SK-N-SH (cell line): ENCODE results near the gene CACNG7. TPM values are rescaled to one million over a fixed set of nuclear protein-coding genes. Genes with fewer than 3 reads are reported as not detected.

Source experiments
- CTCF ChIA-PET: fragments of 300-600, 350-600 bp; formaldehyde crosslinking; extraction: SDS; loops from one replicate; lab custom pipeline; 2021; lab: Yijun Ruan, JAX
- POLR2A ChIA-PET: fragments of 350-600 bp; sonication (Branson Sonifier 250); formaldehyde crosslinking; extraction: SDS; loops from one replicate; lab custom pipeline; 2020; ENCODE audit warnings: antibody characterized with exemption, inconsistent platforms; lab: Yijun Ruan, JAX
- DNase-seq: peaks from one replicate; pipeline ENCODE4 v3.0.0; 2012
- H2AFZ ChIP-seq: fragments of 200-600 bp; sonication (generic); 2 replicates; pipeline ENCODE4 v1.8.1; 2016; ENCODE audit warnings: antibody characterized with exemption, mild to moderate bottlenecking, low read depth
- H3F3A ChIP-seq: fragments of 200-600 bp; sonication (generic); replicated peaks from 2 replicates; pipeline ENCODE3; 2016; ENCODE audit warnings: antibody characterized with exemption, mild to moderate bottlenecking; ENCODE audit not compliant: insufficient read depth
- H3K27ac ChIP-seq, 2 experiments: fragments of 200-500 bp in 1 of 2; fragments of 200-600 bp in 1 of 2; sonication (Bioruptor generic) in 1 of 2; sonication (generic), shearing (Covaris generic) in 1 of 2; 2 replicates each; pipeline versions ENCODE4 v1.5.1 to v1.6.1; 2014 to 2016; ENCODE audit warnings: low read depth in 2 of 2, inconsistent platforms in 1 of 2, low read length in 1 of 2, mild to moderate bottlenecking in 1 of 2, mixed read lengths in 1 of 2
- H3K27me3 ChIP-seq: fragments of 200-600 bp; sonication (generic), shearing (Covaris generic); 2 replicates; pipeline ENCODE4 v1.6.1; 2016; ENCODE audit warnings: mixed run types; ENCODE audit not compliant: insufficient read depth
- H3K36me3 ChIP-seq, 2 experiments: fragments of 200-500 bp in 1 of 2; fragments of 200-600 bp in 1 of 2; sonication (Bioruptor generic) in 1 of 2; sonication (generic) in 1 of 2; replicated peaks in 1 of 2; 2 replicates each; pipeline versions ENCODE3 to v1.5.1; 2014 to 2016; ENCODE audit warnings: low read length in 1 of 2, mild to moderate bottlenecking in 1 of 2; ENCODE audit not compliant: insufficient read depth in 2 of 2, control insufficient read depth in 1 of 2
- H3K4me1 ChIP-seq, 2 experiments: fragments of 200-500 bp in 1 of 2; fragments of 200-600 bp in 1 of 2; sonication (Bioruptor generic) in 1 of 2; sonication (generic), shearing (Covaris generic) in 1 of 2; 2 replicates each; pipeline versions ENCODE4 v1.5.1 to v1.6.1; 2014 to 2016; ENCODE audit warnings: low read depth in 1 of 2, low read length in 1 of 2, mixed run types in 1 of 2; ENCODE audit not compliant: insufficient read depth in 2 of 2, control insufficient read depth in 1 of 2
- H3K4me2 ChIP-seq: fragments of 200-600 bp; sonication (generic), shearing (Covaris generic); 2 replicates; pipeline ENCODE4 v1.6.1; 2017; ENCODE audit warnings: mixed run types
- H3K4me3 ChIP-seq, 2 experiments: fragments of 200-500 bp in 1 of 2; fragments of 200-600 bp in 1 of 2; sonication (Bioruptor generic) in 1 of 2; sonication (generic), shearing (Covaris generic) in 1 of 2; 2 replicates each; pipeline versions ENCODE4 v1.5.1 to v1.8.1; 2014 to 2016; ENCODE audit warnings: low read depth in 2 of 2, inconsistent platforms in 1 of 2, low read length in 1 of 2, mild to moderate bottlenecking in 1 of 2, mixed read lengths in 1 of 2, moderate library complexity in 1 of 2
- H3K79me2 ChIP-seq: fragments of 200-600 bp; sonication (generic); 2 replicates; pipeline ENCODE4 v1.8.1; 2017; ENCODE audit warnings: mild to moderate bottlenecking; ENCODE audit not compliant: insufficient read depth
- H3K9ac ChIP-seq: fragments of 200-600 bp; sonication (generic); 2 replicates; pipeline ENCODE4 v1.6.1; 2017; ENCODE audit warnings: mixed run types
- H3K9me2 ChIP-seq: fragments of 200-600 bp; sonication (generic); 2 replicates; pipeline ENCODE4 v1.6.1; 2017; ENCODE audit warnings: mixed run types
- H3K9me3 ChIP-seq: fragments of 200-600 bp; sonication (generic); 2 replicates; pipeline ENCODE4 v1.6.1; 2017; ENCODE audit warnings: mixed run types, mild to moderate bottlenecking, moderate library complexity
- H4K20me1 ChIP-seq: fragments of 200-600 bp; sonication (generic); 2 replicates; pipeline ENCODE4 v1.6.1; 2017; ENCODE audit warnings: mild to moderate bottlenecking, mixed run types; ENCODE audit not compliant: insufficient read depth
- ELF1 ChIP-seq: IDR thresholded peaks from 2 replicates; pipeline ENCODE4 v1.4.0; 2012
- EP300 ChIP-seq, 2 experiments: IDR thresholded peaks; 2 replicates each; pipeline versions ENCODE4 v1.4.0 to v1.6.1; 2012; ENCODE audit warnings: borderline replicate concordance in 1 of 2, low read depth in 1 of 2, low read length in 1 of 2
- FOSL2 ChIP-seq: IDR thresholded peaks from 2 replicates; pipeline ENCODE4 v1.4.0; 2012; ENCODE audit warnings: low read depth, mild to moderate bottlenecking, moderate library complexity, borderline replicate concordance
- GABPA ChIP-seq: IDR thresholded peaks from 2 replicates; pipeline ENCODE4 v1.4.0; 2012; ENCODE audit warnings: low read depth, mild to moderate bottlenecking
- GATA2 ChIP-seq: sonication (generic); formaldehyde crosslinking; IDR thresholded peaks from 2 replicates; pipeline ENCODE4 v1.5.0; 2020; ENCODE audit warnings: mild to moderate bottlenecking, missing genetic modification reagents
- IRF3 ChIP-seq: fragments of 150-350 bp; IDR thresholded peaks from 2 replicates; pipeline ENCODE4 v1.6.1; 2016; ENCODE audit warnings: mild to moderate bottlenecking, low read depth, low read length
- RAD21 ChIP-seq: IDR thresholded peaks from 2 replicates; pipeline ENCODE4 v1.6.1; 2012; ENCODE audit warnings: mild to moderate bottlenecking, low read length
- RCOR1 ChIP-seq: fragments of 150-350 bp; IDR thresholded peaks from 2 replicates; pipeline ENCODE4 v1.6.1; 2017; ENCODE audit warnings: antibody characterized with exemption, low read length
- RXRA ChIP-seq: IDR thresholded peaks from 2 replicates; pipeline ENCODE4 v1.4.0; 2012; ENCODE audit warnings: low read depth, mild to moderate bottlenecking, borderline replicate concordance
- SMC3 ChIP-seq: IDR thresholded peaks from 2 replicates; pipeline ENCODE4 v1.6.1; 2012; ENCODE audit warnings: low read depth, low read length, improper control_type of control experiment
- TAF1 ChIP-seq: IDR thresholded peaks from 2 replicates; pipeline ENCODE4 v1.6.1; 2012; ENCODE audit warnings: low read depth, mild to moderate bottlenecking, low read length, moderate library complexity, borderline replicate concordance
- TCF12 ChIP-seq: IDR thresholded peaks from 2 replicates; pipeline ENCODE4 v1.4.0; 2012
- USF1 ChIP-seq: IDR thresholded peaks from 2 replicates; pipeline ENCODE4 v1.4.0; 2012; ENCODE audit warnings: low read depth, borderline replicate concordance
- ZBTB33 ChIP-seq: IDR thresholded peaks from 2 replicates; pipeline ENCODE4 v1.4.0; 2012; ENCODE audit warnings: low read depth, borderline replicate concordance
- WGBS: methylation state at CpG from one replicate; pipeline ENCODE4 v1.1.6; 2017; ENCODE audit warnings: low lambda C conversion rate; 5-methylcytosine and 5-hydroxymethylcytosine counted together
- polyA plus RNA-seq, 3 experiments: library from polyadenylated mRNA; depleted of rRNA; stranded (reverse); fragments of >200 nt; gene quantifications; 2 replicates each; pipeline ENCODE4 v1.2.3, GENCODE V29; 2012

Gene CACNG7
- polyA plus RNA-seq, 1 of the 3 experiments (the other 2 are of a cell fraction), result 25.7 TPM

- no peaks in the 10 kb centered on the region for H3K27me3 ChIP-seq
- H3K79me2 ChIP-seq, result peaks cover 26% of the 10 kb centered on the region
- no peak for DNase-seq
- H4K20me1 ChIP-seq, result no peaks in the 10 kb centered on the region
- H3K36me3 ChIP-seq, result no peaks in the 10 kb centered on the region
- CTCF ChIA-PET, result interaction anchor here (1.3 to 2.1 kb wide), 2 partner anchors 12 to 63 kb away, joined by 4 to 9 read pairs; no protein-coding TSS in a partner anchor
- H3F3A ChIP-seq, result peaks cover 3% of the 10 kb centered on the region
- no peaks in the 10 kb centered on the region for H3K9me3 ChIP-seq
- POLR2A ChIA-PET, result no interaction called here
- H3K4me3 ChIP-seq, result peak overlapping the region in 1 of 2 experiments; percentile 62; a peak in 2 of 4 replicates
- no peaks in the 10 kb centered on the region for H3K9me2 ChIP-seq
- H3K27ac ChIP-seq, result no peak overlapping the region
- WGBS, result 58% methylated on average over 8 of the region's 8 CpGs
- H3K4me2 ChIP-seq, result peak overlapping the region; percentile 96
- H2AFZ ChIP-seq, result no peak overlapping the region
- peaks cover 19 to 23% of the 10 kb centered on the region in 2 experiments; a peak in 2 of 4 replicates for H3K4me1 ChIP-seq
- H3K9ac ChIP-seq, result no peak overlapping the region
- TF ChIP-seq IRF3 (no peak), TAF1 (no peak), ZBTB33 (no peak), RCOR1 (no peak), SMC3 (no peak), USF1 (no peak), ELF1 (no peak), GATA2 (CRISPR knock-in tag) (no peak), EP300 (IDR thresholded peaks at IDR 0.05; ENCODE audit: borderline replicate concordance in 1 of 2, low read depth in 1 of 2, low read length in 1 of 2) (no peak), GABPA (no peak), FOSL2 (no peak), RAD21 (no peak), RXRA (no peak), TCF12 (no peak)
Observed at GRCh38 chr19:53960886-53961285, 51.8 kb downstream of the CACNG7 start.
